A549 (cell line): ENCODE data around the gene PAIP2B.

Experiments used
- SMC3 ChIP-seq: fragments of >200 bp; sonication (Bioruptor Twin); formaldehyde crosslinking; IDR thresholded peaks from 3 replicates; pipeline ENCODE4 v1.6.1; 2018; ENCODE audit warnings: inconsistent platforms
- TF ChIP-seq, protein P1 (sequence below): fragments of >200 bp; sonication (Bioruptor Twin); formaldehyde crosslinking; IDR thresholded peaks from 3 replicates; pipeline ENCODE4 v1.5.1; 2016

DNA sequence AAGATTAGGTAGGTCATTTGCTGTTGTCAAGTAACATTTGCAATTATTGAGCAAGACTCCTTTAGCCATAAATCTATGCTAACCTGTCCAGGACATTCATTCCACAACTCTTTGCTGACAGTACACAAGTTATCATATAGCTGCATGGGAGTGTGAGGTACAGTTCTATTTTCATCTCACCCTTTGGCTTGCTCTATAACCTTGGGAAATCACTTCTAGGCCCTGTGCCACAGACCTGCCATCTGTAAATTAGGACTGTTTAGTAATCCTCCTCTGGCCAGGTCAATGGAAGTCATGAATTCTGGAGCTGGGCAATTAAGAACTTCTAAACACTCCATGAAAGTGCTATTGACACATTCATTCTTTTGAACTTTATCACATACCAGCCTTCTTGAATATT is 34.6 kb upstream of the PAIP2B start:
- no peak for TF ChIP-seq SMC3
- TF ChIP-seq, protein P1, sequence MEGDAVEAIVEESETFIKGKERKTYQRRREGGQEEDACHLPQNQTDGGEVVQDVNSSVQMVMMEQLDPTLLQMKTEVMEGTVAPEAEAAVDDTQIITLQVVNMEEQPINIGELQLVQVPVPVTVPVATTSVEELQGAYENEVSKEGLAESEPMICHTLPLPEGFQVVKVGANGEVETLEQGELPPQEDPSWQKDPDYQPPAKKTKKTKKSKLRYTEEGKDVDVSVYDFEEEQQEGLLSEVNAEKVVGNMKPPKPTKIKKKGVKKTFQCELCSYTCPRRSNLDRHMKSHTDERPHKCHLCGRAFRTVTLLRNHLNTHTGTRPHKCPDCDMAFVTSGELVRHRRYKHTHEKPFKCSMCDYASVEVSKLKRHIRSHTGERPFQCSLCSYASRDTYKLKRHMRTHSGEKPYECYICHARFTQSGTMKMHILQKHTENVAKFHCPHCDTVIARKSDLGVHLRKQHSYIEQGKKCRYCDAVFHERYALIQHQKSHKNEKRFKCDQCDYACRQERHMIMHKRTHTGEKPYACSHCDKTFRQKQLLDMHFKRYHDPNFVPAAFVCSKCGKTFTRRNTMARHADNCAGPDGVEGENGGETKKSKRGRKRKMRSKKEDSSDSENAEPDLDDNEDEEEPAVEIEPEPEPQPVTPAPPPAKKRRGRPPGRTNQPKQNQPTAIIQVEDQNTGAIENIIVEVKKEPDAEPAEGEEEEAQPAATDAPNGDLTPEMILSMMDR: no peak
